HEK293 (cell line): ENCODE data around the gene PLEKHA5.
A peak's percentile ranks its signal among the peaks of the same experiment; 100 is the strongest.

ENCODE experiments used
- FEZF1 ChIP-seq: fragments of 450-650 bp; formaldehyde crosslinking; IDR thresholded peaks from 2 replicates; pipeline ENCODE4 v1.5.1; 2016; ENCODE audit warnings: missing biosample characterization, missing genetic modification characterization
- GLI4 ChIP-seq: fragments of 450-650 bp; formaldehyde crosslinking; IDR thresholded peaks from 2 replicates; pipeline ENCODE4 v1.5.1; 2016; ENCODE audit warnings: missing biosample characterization, missing genetic modification characterization
- HOXC10 ChIP-seq: sonication (generic); formaldehyde crosslinking; IDR thresholded peaks from 2 replicates; pipeline ENCODE4 v1.8.1; 2023; ENCODE audit warnings: mild to moderate bottlenecking, missing genetic modification reagents
- IKZF3 ChIP-seq: fragments of 450-650 bp; IDR thresholded peaks from 2 replicates; pipeline ENCODE4 v1.5.0; 2018; ENCODE audit warnings: missing biosample characterization, mild to moderate bottlenecking, missing genetic modification characterization, moderate library complexity
- KLF8 ChIP-seq: fragments of 450-650 bp; formaldehyde crosslinking; IDR thresholded peaks from 2 replicates; pipeline ENCODE4 v1.5.1; 2016; ENCODE audit warnings: missing biosample characterization, missing genetic modification characterization
- TRIM28 ChIP-seq: IDR thresholded peaks from 2 replicates; pipeline ENCODE4 v1.6.1; 2011; ENCODE audit warnings: low read length, control low read depth, borderline replicate concordance
- YY1 ChIP-seq: fragments of 450-650 bp; formaldehyde crosslinking; IDR thresholded peaks from 2 replicates; pipeline ENCODE4 v1.5.1; 2018; ENCODE audit warnings: missing biosample characterization, missing genetic modification characterization
- ZBTB11 ChIP-seq: fragments of 450-650 bp; formaldehyde crosslinking; conservative IDR thresholded peaks from 2 replicates; pipeline ENCODE4 v1.5.1; 2016; ENCODE audit warnings: low read depth, missing biosample characterization, missing genetic modification characterization
- ZBTB26 ChIP-seq: fragments of 450-650 bp; formaldehyde crosslinking; optimal IDR thresholded peaks from 2 replicates; pipeline ENCODE3; 2016; ENCODE audit warnings: missing biosample characterization, mild to moderate bottlenecking, missing genetic modification characterization
- ZNF112 ChIP-seq: fragments of 450-650 bp; formaldehyde crosslinking; IDR thresholded peaks from 2 replicates; pipeline ENCODE4 v1.5.0; 2017; ENCODE audit warnings: missing biosample characterization, missing genetic modification characterization
- ZNF148 ChIP-seq: fragments of 450-650 bp; formaldehyde crosslinking; IDR thresholded peaks from 2 replicates; pipeline ENCODE4 v1.5.0; 2017; ENCODE audit warnings: missing biosample characterization, missing genetic modification characterization, borderline replicate concordance
- ZNF23 ChIP-seq: fragments of 450-650 bp; formaldehyde crosslinking; IDR thresholded peaks from 2 replicates; pipeline ENCODE4 v1.5.1; 2016; ENCODE audit warnings: missing biosample characterization, missing genetic modification characterization, borderline replicate concordance
- ZNF239 ChIP-seq: fragments of 450-650 bp; formaldehyde crosslinking; IDR thresholded peaks from 2 replicates; pipeline ENCODE4 v1.5.1; 2016; ENCODE audit warnings: missing biosample characterization, missing genetic modification characterization
- ZNF394 ChIP-seq: fragments of 450-650 bp; formaldehyde crosslinking; IDR thresholded peaks from 2 replicates; pipeline ENCODE4 v1.5.1; 2016; ENCODE audit warnings: missing biosample characterization, missing genetic modification characterization, mild to moderate bottlenecking, moderate library complexity, borderline replicate concordance
- ZNF416 ChIP-seq: fragments of 450-650 bp; formaldehyde crosslinking; IDR thresholded peaks from 2 replicates; pipeline ENCODE4 v1.5.1; 2016; ENCODE audit warnings: missing biosample characterization, missing genetic modification characterization
- ZNF433 ChIP-seq: fragments of 450-650 bp; formaldehyde crosslinking; IDR thresholded peaks from 2 replicates; pipeline ENCODE4 v1.5.1; 2016; ENCODE audit warnings: missing biosample characterization, missing genetic modification characterization, low read depth
- ZNF521 ChIP-seq: fragments of 450-650 bp; formaldehyde crosslinking; IDR thresholded peaks from 2 replicates; pipeline ENCODE4 v1.5.1; 2017; ENCODE audit warnings: missing biosample characterization, mild to moderate bottlenecking, missing genetic modification characterization
- ZNF624 ChIP-seq: fragments of 450-650 bp; formaldehyde crosslinking; IDR thresholded peaks from 2 replicates; pipeline ENCODE4 v1.5.1; 2017; ENCODE audit warnings: missing biosample characterization, missing genetic modification characterization
- ZNF629 ChIP-seq: fragments of 450-650 bp; formaldehyde crosslinking; IDR thresholded peaks from 2 replicates; pipeline ENCODE4 v1.5.1; 2017; ENCODE audit warnings: missing biosample characterization, missing genetic modification characterization
- ZNF639 ChIP-seq: fragments of 450-650 bp; formaldehyde crosslinking; IDR thresholded peaks from 2 replicates; pipeline ENCODE4 v1.5.1; 2016; ENCODE audit warnings: missing biosample characterization, missing genetic modification characterization
- ZNF664 ChIP-seq: fragments of 450-650 bp; formaldehyde crosslinking; IDR thresholded peaks from 2 replicates; pipeline ENCODE4 v1.5.1; 2016; ENCODE audit warnings: missing biosample characterization, missing genetic modification characterization
- ZNF677 ChIP-seq: fragments of 450-650 bp; IDR thresholded peaks from 2 replicates; pipeline ENCODE4 v1.5.0; 2018; ENCODE audit warnings: missing biosample characterization, mild to moderate bottlenecking, missing genetic modification characterization, moderate library complexity
- ZNF776 ChIP-seq: fragments of 450-650 bp; formaldehyde crosslinking; IDR thresholded peaks from 2 replicates; pipeline ENCODE4 v1.5.0; 2017; ENCODE audit warnings: missing biosample characterization, missing genetic modification characterization, borderline replicate concordance
- TF ChIP-seq, protein P1 (sequence below): fragments of 450-650 bp; formaldehyde crosslinking; IDR thresholded peaks from 2 replicates; pipeline ENCODE4 v1.5.1; 2016; ENCODE audit warnings: missing biosample characterization, missing genetic modification characterization
- TF ChIP-seq, protein P2 (sequence below): sonication (generic); formaldehyde crosslinking; IDR thresholded peaks from 2 replicates; pipeline ENCODE4 v1.8.1; 2022; ENCODE audit warnings: mild to moderate bottlenecking, moderate library complexity, missing genetic modification reagents
- TF ChIP-seq, protein P3 (sequence below): fragments of 450-650 bp; formaldehyde crosslinking; IDR thresholded peaks from 2 replicates; pipeline ENCODE4 v1.5.1; 2017; ENCODE audit warnings: missing biosample characterization, missing genetic modification characterization

Gene PLEKHA5

GRCh38 chr12:19234171-19234704, 104.7 kb downstream of the PLEKHA5 start (continued):
- TF ChIP-seq, protein P1, sequence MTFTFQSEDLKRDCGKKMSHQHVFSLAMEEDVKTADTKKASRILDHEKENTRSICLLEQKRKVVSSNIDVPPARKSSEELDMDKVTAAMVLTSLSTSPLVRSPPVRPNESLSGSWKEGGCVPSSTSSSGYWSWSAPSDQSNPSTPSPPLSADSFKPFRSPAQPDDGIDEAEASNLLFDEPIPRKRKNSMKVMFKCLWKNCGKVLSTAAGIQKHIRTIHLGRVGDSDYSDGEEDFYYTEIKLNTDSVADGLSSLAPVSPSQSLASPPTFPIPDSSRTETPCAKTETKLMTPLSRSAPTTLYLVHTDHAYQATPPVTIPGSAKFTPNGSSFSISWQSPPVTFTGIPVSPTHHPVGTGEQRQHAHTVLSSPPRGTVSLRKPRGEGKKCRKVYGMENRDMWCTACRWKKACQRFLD (tag by site-specific recombination): no peak
- TF ChIP-seq YY1 (tag by site-specific recombination) (peak; percentile 72), IKZF3 (tag by site-specific recombination) (no peak; the same call in 1 of the 2 replicates), KLF8 (tag by site-specific recombination) (no peak), ZNF776 (no peak), ZNF433 (no peak), ZNF112 (tag by site-specific recombination) (no peak), ZNF677 (tag by site-specific recombination) (no peak), ZNF23 (tag by site-specific recombination) (no peak), ZNF148 (tag by site-specific recombination) (no peak), ZNF664 (tag by site-specific recombination) (no peak), TRIM28 (peak; percentile 94), HOXC10 (no peak), ZBTB11 (tag by site-specific recombination) (no peak), ZBTB26 (no peak), FEZF1 (tag by site-specific recombination) (peak; percentile 84), ZNF639 (tag by site-specific recombination) (no peak), ZNF394 (tag by site-specific recombination) (no peak), ZNF624 (tag by site-specific recombination) (no peak), ZNF239 (no peak), ZNF521 (no peak), GLI4 (tag by site-specific recombination) (no peak), ZNF416 (tag by site-specific recombination) (no peak), ZNF629 (tag by site-specific recombination) (no peak)
- TF ChIP-seq, protein P2, sequence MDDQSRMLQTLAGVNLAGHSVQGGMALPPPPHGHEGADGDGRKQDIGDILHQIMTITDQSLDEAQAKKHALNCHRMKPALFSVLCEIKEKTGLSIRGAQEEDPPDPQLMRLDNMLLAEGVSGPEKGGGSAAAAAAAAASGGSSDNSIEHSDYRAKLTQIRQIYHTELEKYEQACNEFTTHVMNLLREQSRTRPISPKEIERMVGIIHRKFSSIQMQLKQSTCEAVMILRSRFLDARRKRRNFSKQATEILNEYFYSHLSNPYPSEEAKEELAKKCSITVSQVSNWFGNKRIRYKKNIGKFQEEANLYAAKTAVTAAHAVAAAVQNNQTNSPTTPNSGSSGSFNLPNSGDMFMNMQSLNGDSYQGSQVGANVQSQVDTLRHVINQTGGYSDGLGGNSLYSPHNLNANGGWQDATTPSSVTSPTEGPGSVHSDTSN (CRISPR knock-in tag): no peak
- TF ChIP-seq, protein P3, sequence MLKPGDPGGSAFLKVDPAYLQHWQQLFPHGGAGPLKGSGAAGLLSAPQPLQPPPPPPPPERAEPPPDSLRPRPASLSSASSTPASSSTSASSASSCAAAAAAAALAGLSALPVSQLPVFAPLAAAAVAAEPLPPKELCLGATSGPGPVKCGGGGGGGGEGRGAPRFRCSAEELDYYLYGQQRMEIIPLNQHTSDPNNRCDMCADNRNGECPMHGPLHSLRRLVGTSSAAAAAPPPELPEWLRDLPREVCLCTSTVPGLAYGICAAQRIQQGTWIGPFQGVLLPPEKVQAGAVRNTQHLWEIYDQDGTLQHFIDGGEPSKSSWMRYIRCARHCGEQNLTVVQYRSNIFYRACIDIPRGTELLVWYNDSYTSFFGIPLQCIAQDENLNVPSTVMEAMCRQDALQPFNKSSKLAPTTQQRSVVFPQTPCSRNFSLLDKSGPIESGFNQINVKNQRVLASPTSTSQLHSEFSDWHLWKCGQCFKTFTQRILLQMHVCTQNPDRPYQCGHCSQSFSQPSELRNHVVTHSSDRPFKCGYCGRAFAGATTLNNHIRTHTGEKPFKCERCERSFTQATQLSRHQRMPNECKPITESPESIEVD: peak; percentile 22; the same call in 1 of the 2 replicates
